GM04504 (cell line): ENCODE measurements around the gene KANSL2.
A peak's percentile ranks its signal among the peaks of the same experiment; 100 is the strongest.
"Not testable (repeated sequence)": the region's sequence is repeated elsewhere in the genome, so short reads cannot be mapped to it uniquely, and the experiment has no call there.

ENCODE experiments used
- DNase-seq: peaks from one replicate; pipeline ENCODE4 v3.0.0-alpha.2; 2012; ENCODE audit warnings: low read depth

KANSL2 gene, protein sequence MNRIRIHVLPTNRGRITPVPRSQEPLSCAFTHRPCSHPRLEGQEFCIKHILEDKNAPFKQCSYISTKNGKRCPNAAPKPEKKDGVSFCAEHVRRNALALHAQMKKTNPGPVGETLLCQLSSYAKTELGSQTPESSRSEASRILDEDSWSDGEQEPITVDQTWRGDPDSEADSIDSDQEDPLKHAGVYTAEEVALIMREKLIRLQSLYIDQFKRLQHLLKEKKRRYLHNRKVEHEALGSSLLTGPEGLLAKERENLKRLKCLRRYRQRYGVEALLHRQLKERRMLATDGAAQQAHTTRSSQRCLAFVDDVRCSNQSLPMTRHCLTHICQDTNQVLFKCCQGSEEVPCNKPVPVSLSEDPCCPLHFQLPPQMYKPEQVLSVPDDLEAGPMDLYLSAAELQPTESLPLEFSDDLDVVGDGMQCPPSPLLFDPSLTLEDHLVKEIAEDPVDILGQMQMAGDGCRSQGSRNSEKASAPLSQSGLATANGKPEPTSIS

GRCh38 chr12:48681710-48682532 lies at the start of gene KANSL2:
Gene KANSL2 (minus strand): TSS chr12:48682238. CDS start chr12:48681632, 606 bp downstream.
- peak; percentile 98 for DNase-seq

DNA sequence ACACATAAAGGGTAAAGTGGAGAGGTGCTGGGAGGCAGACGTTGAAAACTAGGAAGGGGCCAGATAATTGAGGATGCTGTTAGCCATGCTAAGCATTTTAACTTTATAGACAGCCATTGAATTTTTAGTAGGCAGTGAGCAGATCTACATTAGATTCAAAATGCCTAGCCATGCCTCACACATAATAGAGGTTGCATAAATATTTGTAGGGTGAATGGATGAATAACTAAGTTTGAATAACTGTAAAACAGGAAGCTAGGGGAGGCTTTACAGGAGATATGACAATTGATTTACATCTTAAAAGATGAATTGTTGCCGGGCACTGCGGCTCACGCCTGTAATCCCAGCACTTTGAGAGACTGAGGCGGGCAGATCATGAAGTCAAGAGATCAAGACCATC lies 46.8 kb upstream of the KANSL2 start:
- DNase-seq, result no peak

DNA sequence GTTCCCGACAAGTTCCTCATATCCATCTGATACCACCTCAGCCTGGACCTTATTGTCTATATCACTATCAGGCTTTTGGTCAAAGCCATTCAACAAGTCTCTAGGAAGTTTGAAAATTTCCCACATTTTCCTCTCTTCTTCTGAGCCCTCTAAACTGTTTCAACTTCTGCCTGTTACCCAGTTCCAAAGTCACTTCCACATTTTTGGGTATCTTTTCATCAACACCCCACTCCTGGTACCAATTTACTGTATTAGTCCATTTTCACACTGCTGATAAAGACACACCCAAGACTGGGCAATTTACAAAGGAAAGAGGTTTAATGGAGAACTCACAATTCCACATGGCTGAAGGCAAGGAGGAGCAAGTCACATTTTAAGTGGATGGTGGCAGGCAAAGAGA lies 38.7 kb upstream of the KANSL2 start:
- not testable (repeated sequence) for DNase-seq

DNA sequence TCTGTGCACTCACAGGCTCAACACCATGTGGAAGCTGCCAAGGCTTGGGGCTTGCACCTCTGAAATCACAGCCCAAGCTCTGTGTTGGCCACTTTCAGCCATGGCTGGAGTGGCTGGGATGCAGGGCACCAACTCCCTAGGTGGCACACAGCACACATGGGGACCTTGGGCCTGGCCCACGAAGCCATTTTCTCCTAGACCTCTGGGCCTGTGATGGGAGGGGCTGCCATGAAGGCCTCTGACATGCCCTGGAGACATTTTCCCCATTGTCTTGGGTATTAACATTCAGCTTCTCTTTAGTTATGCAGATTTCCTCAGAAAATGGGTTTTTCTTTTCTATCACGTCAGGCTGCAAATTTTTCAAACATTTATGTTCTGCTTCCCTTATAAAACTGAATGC lies 38.1 kb upstream of the KANSL2 start:
- DNase-seq, result not testable (repeated sequence)

GRCh38 chr12:48719002-48719401 lies 37.0 kb upstream of the KANSL2 start:
- DNase-seq, result not testable (repeated sequence)

DNA sequence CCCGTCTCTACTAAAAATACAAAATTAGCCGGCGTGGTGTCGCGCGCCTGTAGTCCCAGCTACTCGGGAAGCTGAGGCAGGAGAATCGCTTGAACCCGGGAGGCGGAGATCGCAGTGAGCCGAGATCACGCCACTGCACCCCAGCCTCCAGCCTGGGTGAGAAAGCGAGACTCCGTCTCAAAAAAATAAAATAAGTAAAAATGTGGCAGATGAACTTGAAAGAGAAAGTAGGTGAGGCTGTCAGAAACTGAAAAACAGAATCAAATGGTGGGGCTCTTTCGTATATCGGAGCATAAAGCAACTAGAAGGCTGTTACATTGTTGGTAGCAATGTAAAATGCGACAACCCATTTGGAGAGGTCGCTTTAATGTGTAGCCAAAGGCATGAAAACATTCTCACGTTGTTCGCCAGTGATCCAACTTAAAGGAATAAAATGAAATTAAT lies 35.2 kb upstream of the KANSL2 start:
- DNase-seq, result peak; percentile 1

GRCh38 chr12:48716493-48717251 lies 34.6 kb upstream of the KANSL2 start, which contains the start of gene CCNT1:
Gene CCNT1 (minus strand): TSS chr12:48716707. CDS start chr12:48716675, 32 bp downstream.
- peak; percentile 100 for DNase-seq

GRCh38 chr12:48716168-48716492 lies 34.1 kb upstream of the KANSL2 start:
- no peak for DNase-seq

- no peak for DNase-seq
Measured at GRCh38 chr12:48712209-48712608, 30.2 kb upstream of the KANSL2 start.

- not testable (repeated sequence) for DNase-seq
Measured at GRCh38 chr12:48698822-48699221, 16.8 kb upstream of the KANSL2 start.

DNA sequence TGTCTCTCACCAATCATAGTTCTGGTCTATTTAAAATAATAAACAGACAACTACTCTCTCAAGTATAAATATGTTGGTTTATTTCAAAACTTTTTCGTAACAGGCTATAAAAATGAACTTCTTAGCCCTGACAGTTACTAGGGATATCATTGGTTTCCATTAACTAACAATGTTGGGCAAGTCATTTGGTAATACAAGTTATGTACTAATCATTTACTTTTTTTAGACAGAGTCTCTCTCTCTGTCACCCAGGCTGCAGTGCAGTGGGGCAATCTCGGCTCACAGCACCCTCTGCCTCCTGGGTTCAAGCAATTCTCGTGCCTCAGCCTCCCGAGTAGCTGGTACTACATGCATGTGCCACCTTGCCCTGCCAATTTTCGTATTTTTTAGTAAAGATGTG lies 14.6 kb upstream of the KANSL2 start:
- no peak for DNase-seq

- DNase-seq, result no peak
Measured at GRCh38 chr12:48695859-48696258, 13.8 kb upstream of the KANSL2 start.

GRCh38 chr12:48694038-48694437 lies 12.0 kb upstream of the KANSL2 start:
- DNase-seq, result no peak

DNA sequence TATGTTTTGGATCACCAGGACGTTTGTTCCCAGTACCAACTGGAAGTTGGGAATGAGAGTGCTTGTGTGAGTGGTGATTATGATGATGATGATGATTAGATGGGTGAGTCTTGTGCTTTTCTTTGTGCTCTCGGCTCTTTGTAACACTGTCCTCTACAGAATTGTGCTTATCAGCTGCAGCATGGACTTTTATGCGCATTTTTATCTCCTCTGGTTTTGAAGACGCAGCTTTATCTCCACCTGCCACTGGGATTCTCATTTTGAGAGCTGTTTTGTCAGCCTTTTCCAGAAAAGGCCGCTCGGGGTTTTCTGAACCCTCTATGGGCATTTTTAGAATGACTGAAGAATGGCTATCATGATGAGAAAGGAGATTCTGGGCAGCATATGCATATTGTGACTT lies 11.5 kb upstream of the KANSL2 start:
- no peak for DNase-seq

- DNase-seq, result no peak
Measured at GRCh38 chr12:48691826-48692487, 9.9 kb upstream of the KANSL2 start.

- DNase-seq, result no peak
Measured at GRCh38 chr12:48690990-48691389, 9.0 kb upstream of the KANSL2 start.

DNA sequence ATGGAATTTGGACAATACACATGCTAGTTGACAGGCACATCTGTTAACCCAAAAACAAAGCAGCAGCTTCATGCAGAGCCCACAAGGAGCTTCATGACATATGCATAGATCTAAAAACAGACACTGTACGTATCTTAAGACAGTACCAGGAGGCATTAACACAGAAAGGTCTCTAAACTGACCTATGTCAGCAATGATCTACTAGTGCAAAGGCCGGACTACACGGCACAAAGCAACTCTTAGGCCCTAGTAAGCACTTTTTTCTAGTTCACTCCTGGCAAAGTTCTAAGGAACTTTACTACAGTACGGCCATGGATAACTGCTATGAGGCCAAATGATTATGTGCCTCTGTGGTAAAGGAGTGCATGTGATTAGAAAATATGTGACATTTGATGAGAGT lies 8.4 kb upstream of the KANSL2 start:
- no peak for DNase-seq

DNA sequence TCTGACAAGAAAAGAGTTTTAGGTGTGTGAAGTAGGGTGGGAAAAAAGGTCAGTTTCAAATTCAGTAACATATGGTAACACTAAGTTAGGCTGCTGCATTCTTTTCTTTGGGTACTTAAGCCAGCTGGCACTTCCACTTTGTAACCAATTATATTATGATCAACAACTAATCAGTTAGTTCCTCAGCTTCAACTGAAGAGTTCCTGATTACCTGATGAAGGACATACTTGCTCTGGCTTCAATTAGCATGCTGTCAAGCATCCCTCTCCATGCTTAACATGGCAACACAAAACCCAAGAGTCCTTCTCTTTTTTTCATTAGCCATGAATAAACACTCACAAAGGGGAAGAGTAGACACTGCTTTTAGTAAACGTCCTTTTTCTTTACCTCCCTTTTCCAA lies 6.8 kb upstream of the KANSL2 start:
- DNase-seq, result no peak

DNA sequence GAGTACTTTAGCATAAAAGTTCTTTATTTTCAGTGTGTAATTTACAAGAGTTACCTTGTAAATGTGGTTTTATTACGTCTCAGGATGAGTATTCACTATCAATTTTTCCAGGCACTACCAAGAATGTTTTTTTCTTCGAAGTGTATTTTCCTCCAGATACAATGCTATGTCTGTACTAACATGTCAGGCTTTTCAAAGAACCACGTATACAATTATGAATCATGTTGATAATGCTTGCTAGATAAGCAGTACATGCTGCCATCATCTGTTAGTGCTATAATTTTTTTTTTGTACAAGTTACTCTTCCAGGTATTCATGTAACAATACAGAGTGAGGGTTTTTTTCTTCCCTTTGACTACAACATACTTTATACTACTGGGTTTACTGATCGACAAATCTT lies 5.6 kb upstream of the KANSL2 start:
- DNase-seq, result no peak

DNA sequence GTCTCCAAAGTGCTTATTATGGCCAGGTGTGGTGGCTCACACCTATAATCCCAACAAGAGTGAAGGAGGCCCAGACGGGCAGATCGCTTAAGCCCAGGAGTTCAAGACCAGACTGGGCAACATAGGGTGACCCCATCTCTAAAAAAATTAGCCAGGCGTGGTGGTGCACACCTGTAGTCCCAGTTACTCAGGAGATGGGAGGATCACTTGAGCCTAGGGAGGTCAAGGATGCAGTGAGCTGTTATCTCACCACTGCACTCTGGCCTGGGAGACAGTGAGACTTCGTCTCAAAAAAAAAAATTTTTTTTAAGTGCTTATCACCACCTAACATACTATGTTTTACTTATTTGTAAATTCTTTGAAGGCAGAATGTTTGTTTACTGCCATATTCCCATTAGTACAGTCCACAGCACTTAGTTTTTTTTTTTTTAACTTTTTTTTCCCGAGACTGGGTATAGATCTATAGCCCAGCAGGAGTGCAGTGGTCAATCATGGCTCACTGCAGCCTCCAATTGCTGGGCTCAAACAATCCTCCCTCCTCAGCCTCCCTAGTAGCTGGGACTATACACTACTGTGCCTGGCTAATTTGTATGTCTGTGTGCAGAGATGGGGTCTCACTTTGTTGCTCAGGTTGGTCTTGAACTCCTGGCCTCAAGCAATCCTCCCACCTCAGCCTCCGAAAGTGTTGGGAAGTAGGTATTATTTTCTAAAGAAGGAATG lies 4.7 kb upstream of the KANSL2 start:
- DNase-seq, result no peak

DNA sequence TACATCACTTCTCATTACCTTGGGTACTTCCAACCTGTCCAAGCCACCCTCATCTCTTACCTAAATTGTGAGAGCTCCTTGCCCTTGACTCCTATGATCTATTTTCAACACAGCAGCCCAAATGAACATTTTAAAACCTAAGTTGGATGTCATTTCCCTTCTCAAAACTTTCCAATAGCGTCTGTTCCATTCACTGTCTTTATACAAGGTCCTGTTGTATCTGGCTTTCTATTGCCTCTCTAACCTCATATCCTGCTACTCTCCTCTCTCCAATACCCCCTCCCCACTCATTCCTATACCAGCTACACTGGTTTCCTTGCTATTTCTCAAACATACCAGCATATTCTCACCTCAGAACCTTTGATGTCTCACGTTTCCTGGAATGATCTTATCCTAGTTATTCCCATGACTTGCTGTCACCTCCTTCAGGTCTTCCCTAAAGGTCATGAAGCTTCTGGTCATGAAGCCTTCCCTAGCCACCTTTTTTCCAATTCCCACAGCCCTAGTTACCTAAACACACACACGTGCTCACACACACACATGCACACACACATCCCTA lies 4.1 kb upstream of the KANSL2 start:
- no peak for DNase-seq
